ENCODE data around the gene SPIRE2. TPM values are rescaled to one million over a fixed set of nuclear protein-coding genes. Genes with fewer than 3 reads are reported as not detected.

The SPIRE2 gene
- polyA plus RNA-seq, 1 experiment, result 1.5 TPM

- H3K9me3 ChIP-seq (ENCODE audit: control insufficient read depth, insufficient read depth, low read length), result no peaks in the 10 kb centered on the region; the same call in 1 of the 2 replicates
- POLR2A ChIA-PET, result no interaction called here
- no peaks in the 10 kb centered on the region for H3K27me3 ChIP-seq (ENCODE audit: control insufficient read depth, insufficient read depth, low read length)
- H3K27ac ChIP-seq (ENCODE audit: low read depth, low read length), result no peak overlapping the region
- CTCF ChIA-PET, result no interaction called here
- no peak overlapping the region for H3K4me3 ChIP-seq (ENCODE audit: low read depth, low read length)
- TF ChIP-seq CTCF (IDR thresholded peaks at IDR 0.05; ENCODE audit: low read depth, low read length), result no peak
- DNase-seq (ENCODE audit: low read depth, low spot score), result no peak
These were observed 20.7 kb downstream of the SPIRE2 start for GRCh38 chr16:89848974-89849373.

- CTCF ChIA-PET, result interaction anchor here (1.2 to 1.5 kb wide), 2 partner anchors 9 to 147 kb away, joined by 3 read pairs; no protein-coding TSS in a partner anchor
These were observed 25.2 kb downstream of the SPIRE2 start for GRCh38 chr16:89853306-89853993.

GRCh38 chr16:89855301-89855945, 27.1 kb downstream of the SPIRE2 start:
- Histone ChIP-seq H3K27me3 (ENCODE audit: control insufficient read depth, insufficient read depth, low read length) (no peaks in the 10 kb centered on the region), H3K4me3 (ENCODE audit: low read depth, low read length) (no peak overlapping the region), H3K27ac (ENCODE audit: low read depth, low read length) (no peak overlapping the region), H3K9me3 (ENCODE audit: control insufficient read depth, insufficient read depth, low read length) (no peaks in the 10 kb centered on the region; the same call in 1 of the 2 replicates)
- ChIA-PET POLR2A (no interaction called here), CTCF (no interaction called here)
- no peak for TF ChIP-seq CTCF (IDR thresholded peaks at IDR 0.05; ENCODE audit: low read depth, low read length)
- no peak for DNase-seq (ENCODE audit: low read depth, low spot score)

More at GRCh38 chr16:89853306-89853993, 25.2 kb downstream of the SPIRE2 start:
- H3K27ac ChIP-seq (ENCODE audit: low read depth, low read length), result no peak overlapping the region
- POLR2A ChIA-PET, result no interaction called here
- no peak overlapping the region for H3K4me3 ChIP-seq (ENCODE audit: low read depth, low read length)
- no peak for TF ChIP-seq CTCF (IDR thresholded peaks at IDR 0.05; ENCODE audit: low read depth, low read length)
- no peaks in the 10 kb centered on the region; the same call in 1 of the 2 replicates for H3K9me3 ChIP-seq (ENCODE audit: control insufficient read depth, insufficient read depth, low read length)
- H3K27me3 ChIP-seq (ENCODE audit: control insufficient read depth, insufficient read depth, low read length), result no peaks in the 10 kb centered on the region
- DNase-seq (ENCODE audit: low read depth, low spot score), result no peak

GRCh38 chr16:89855986-89856385, 27.7 kb downstream of the SPIRE2 start:
- ChIA-PET CTCF (no interaction called here), POLR2A (no interaction called here)
- TF ChIP-seq CTCF (IDR thresholded peaks at IDR 0.05; ENCODE audit: low read depth, low read length), result no peak
- DNase-seq (ENCODE audit: low read depth, low spot score), result no peak
- Histone ChIP-seq H3K9me3 (ENCODE audit: control insufficient read depth, insufficient read depth, low read length) (no peaks in the 10 kb centered on the region; the same call in 1 of the 2 replicates), H3K27ac (ENCODE audit: low read depth, low read length) (no peak overlapping the region), H3K27me3 (ENCODE audit: control insufficient read depth, insufficient read depth, low read length) (no peaks in the 10 kb centered on the region), H3K4me3 (ENCODE audit: low read depth, low read length) (no peak overlapping the region)

GRCh38 chr16:89858973-89859614, 30.8 kb downstream of the SPIRE2 start:
- no peaks in the 10 kb centered on the region; the same call in 1 of the 2 replicates for H3K9me3 ChIP-seq (ENCODE audit: control insufficient read depth, insufficient read depth, low read length)
- DNase-seq (ENCODE audit: low read depth, low spot score), result no peak
- POLR2A ChIA-PET, result no interaction called here
- H3K27ac ChIP-seq (ENCODE audit: low read depth, low read length), result no peak overlapping the region
- H3K27me3 ChIP-seq (ENCODE audit: control insufficient read depth, insufficient read depth, low read length), result no peaks in the 10 kb centered on the region
- CTCF ChIA-PET, result interaction anchor here (1.3 to 5.0 kb wide), 6 partner anchors 17 to 244 kb away, joined by 3 to 42 read pairs (median 22); no protein-coding TSS in a partner anchor
- TF ChIP-seq CTCF (IDR thresholded peaks at IDR 0.05; ENCODE audit: low read depth, low read length), result no peak
- H3K4me3 ChIP-seq (ENCODE audit: low read depth, low read length), result no peak overlapping the region
